ENCODE data around the gene RASGRP4. TPM values are rescaled to one million over a fixed set of nuclear protein-coding genes. Genes with fewer than 3 reads are reported as not detected.

The RASGRP4 gene
- total RNA-seq, 3 donors from 2014 or later, result 0.66 to 8.8 (median 1.6) TPM

- H3K9me3 ChIP-seq, result no peaks in the 10 kb centered on the region
- H3K27ac ChIP-seq, result no peak overlapping the region
- TF ChIP-seq POLR2A (IDR thresholded peaks at IDR 0.05) (no peak), POLR2AphosphoS5 (IDR thresholded peaks at IDR 0.05) (no peak)
- intact Hi-C loops (cut with DNase I; ENCODE audit: low total_unique reads), result no loop called here
- peaks cover 5 to 29% of the 10 kb centered on the region in 2 donors for H3K27me3 ChIP-seq
- no peak overlapping the region for H3K4me3 ChIP-seq
- no peak for DNase-seq (ENCODE audit: low spot score in 2 of 2)
- H3K4me1 ChIP-seq, result no peaks in the 10 kb centered on the region
- H3K36me3 ChIP-seq, result no peaks in the 10 kb centered on the region
Measured at GRCh38 chr19:38399081-38399480, 26.9 kb downstream of the RASGRP4 start.

DNA sequence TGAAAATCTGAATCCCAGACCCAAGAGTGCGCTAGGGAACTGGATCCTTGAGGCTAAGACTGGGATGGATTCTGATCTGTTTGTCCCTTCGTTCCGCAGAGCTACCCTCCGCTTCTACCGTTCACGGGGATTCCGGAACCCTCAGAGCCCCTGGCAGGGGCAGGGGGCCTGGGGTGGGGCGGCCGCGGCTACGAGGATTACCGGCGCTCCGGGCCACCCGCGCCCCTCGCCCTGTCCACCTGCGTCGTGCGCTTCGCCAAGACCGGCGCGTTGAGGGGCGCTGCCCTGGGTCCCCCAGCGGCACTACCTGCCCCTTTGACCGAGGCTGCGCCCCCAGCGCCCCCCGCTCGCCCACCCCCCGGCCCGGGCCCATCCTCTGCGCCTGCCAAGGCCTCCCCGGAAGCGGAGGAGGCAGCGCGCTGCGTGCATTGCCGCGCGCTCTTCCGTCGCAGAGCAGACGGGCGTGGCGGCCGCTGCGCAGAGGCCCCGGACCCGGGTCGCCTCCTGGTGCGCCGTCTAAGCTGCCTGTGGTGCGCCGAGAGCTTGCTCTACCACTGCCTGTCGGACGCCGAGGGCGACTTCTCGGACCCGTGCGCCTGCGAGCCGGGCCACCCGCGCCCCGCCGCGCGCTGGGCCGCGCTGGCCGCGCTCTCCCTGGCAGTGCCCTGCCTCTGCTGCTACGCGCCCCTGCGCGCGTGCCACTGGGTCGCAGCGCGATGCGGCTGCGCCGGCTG lies 30.5 kb downstream of the RASGRP4 start:
- TF ChIP-seq POLR2A (IDR thresholded peaks at IDR 0.05), result no peak
- TF ChIP-seq POLR2AphosphoS5 (IDR thresholded peaks at IDR 0.05), result no peak
- TF ChIP-seq, protein P1, sequence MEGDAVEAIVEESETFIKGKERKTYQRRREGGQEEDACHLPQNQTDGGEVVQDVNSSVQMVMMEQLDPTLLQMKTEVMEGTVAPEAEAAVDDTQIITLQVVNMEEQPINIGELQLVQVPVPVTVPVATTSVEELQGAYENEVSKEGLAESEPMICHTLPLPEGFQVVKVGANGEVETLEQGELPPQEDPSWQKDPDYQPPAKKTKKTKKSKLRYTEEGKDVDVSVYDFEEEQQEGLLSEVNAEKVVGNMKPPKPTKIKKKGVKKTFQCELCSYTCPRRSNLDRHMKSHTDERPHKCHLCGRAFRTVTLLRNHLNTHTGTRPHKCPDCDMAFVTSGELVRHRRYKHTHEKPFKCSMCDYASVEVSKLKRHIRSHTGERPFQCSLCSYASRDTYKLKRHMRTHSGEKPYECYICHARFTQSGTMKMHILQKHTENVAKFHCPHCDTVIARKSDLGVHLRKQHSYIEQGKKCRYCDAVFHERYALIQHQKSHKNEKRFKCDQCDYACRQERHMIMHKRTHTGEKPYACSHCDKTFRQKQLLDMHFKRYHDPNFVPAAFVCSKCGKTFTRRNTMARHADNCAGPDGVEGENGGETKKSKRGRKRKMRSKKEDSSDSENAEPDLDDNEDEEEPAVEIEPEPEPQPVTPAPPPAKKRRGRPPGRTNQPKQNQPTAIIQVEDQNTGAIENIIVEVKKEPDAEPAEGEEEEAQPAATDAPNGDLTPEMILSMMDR (IDR thresholded peaks at IDR 0.05), result no peak
- no peak for DNase-seq (ENCODE audit: low spot score in 2 of 2)
- Histone ChIP-seq H3K36me3 (no peaks in the 10 kb centered on the region), H3K4me1 (no peaks in the 10 kb centered on the region), H3K27me3 (peaks cover 5 to 29% of the 10 kb centered on the region in 2 donors), H3K9me3 (no peaks in the 10 kb centered on the region), H3K4me3 (peak overlapping the region in 2 of 3 donors; percentile 15 to 40), H3K27ac (no peak overlapping the region)
- intact Hi-C loops (cut with DNase I; ENCODE audit: low total_unique reads), result no loop called here

DNA sequence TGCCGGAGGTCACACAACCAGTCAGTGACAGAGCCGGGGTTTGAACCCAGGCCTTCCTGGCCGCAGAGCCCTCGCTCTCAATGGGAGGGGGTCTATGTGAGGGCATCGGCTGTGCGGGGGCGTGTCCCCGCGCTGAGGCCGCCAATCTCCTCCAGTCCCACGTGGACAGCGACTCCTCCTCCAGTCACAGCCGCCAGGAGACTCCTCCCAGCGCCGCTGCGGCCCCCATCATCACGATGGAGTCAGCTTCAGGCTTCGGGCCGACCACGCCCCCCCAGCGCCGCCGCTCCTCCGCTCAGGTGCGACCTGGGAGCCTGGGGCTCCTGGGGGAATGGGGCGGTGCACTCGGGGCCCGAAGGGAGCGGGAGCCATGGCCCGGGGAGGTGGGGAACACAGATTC lies 31.5 kb downstream of the RASGRP4 start:
- H3K36me3 ChIP-seq, result no peaks in the 10 kb centered on the region

GRCh38 chr19:38392707-38393308 lies 33.2 kb downstream of the RASGRP4 start:
- TF ChIP-seq, protein P1 (IDR thresholded peaks at IDR 0.05), result no peak
- intact Hi-C loops (cut with DNase I; ENCODE audit: low total_unique reads), result no loop called here
- H3K9me3 ChIP-seq, result no peaks in the 10 kb centered on the region
- H3K27ac ChIP-seq, result no peak overlapping the region
- no peaks in the 10 kb centered on the region for H3K36me3 ChIP-seq
- no peak for DNase-seq (ENCODE audit: low spot score in 2 of 2)
- H3K4me1 ChIP-seq, result no peaks in the 10 kb centered on the region
- H3K27me3 ChIP-seq, result peaks cover 5 to 21% of the 10 kb centered on the region in 2 donors
- no peak overlapping the region for H3K4me3 ChIP-seq

More for the DNA sequence above, 31.5 kb downstream of the RASGRP4 start:
- H3K27me3 ChIP-seq, result peaks cover 5 to 26% of the 10 kb centered on the region in 2 donors
- intact Hi-C loops (cut with DNase I; ENCODE audit: low total_unique reads), result no loop called here
- H3K27ac ChIP-seq, result no peak overlapping the region
- H3K9me3 ChIP-seq, result no peaks in the 10 kb centered on the region
- H3K4me3 ChIP-seq, result no peak overlapping the region
- TF ChIP-seq POLR2AphosphoS5 (IDR thresholded peaks at IDR 0.05) (no peak), POLR2A (IDR thresholded peaks at IDR 0.05) (no peak)
- TF ChIP-seq, protein P1 (IDR thresholded peaks at IDR 0.05), result no peak
- DNase-seq (ENCODE audit: low spot score in 2 of 2), result no peak
- H3K4me1 ChIP-seq, result no peaks in the 10 kb centered on the region

GRCh38 chr19:38391911-38392464 lies 34.0 kb downstream of the RASGRP4 start:
- no peak for DNase-seq (ENCODE audit: low spot score in 2 of 2)
- H3K36me3 ChIP-seq, result no peaks in the 10 kb centered on the region
- H3K4me1 ChIP-seq, result peaks cover 0 to 5% of the 10 kb centered on the region in 2 donors
- no peak overlapping the region for H3K27ac ChIP-seq
- TF ChIP-seq POLR2AphosphoS5 (IDR thresholded peaks at IDR 0.05) (no peak), POLR2A (IDR thresholded peaks at IDR 0.05) (no peak)
- TF ChIP-seq, protein P1 (IDR thresholded peaks at IDR 0.05), result no peak
- peaks cover 5 to 20% of the 10 kb centered on the region in 2 donors for H3K27me3 ChIP-seq
- H3K4me3 ChIP-seq, result no peak overlapping the region
- intact Hi-C loops (cut with DNase I; ENCODE audit: low total_unique reads), result no loop called here
- no peaks in the 10 kb centered on the region for H3K9me3 ChIP-seq

Measured in breast epithelium (tissue), 4 donors.